Measurements from ENCODE around the gene EXOSC1. TPM values are rescaled to one million over a fixed set of nuclear protein-coding genes. Genes with fewer than 3 reads are reported as not detected.
A peak's percentile ranks its signal among the peaks of the same experiment; 100 is the strongest.
"Not testable (repeated sequence)": the region's sequence is repeated elsewhere in the genome, so short reads cannot be mapped to it uniquely, and the experiment has no call there.

The EXOSC1 gene, protein sequence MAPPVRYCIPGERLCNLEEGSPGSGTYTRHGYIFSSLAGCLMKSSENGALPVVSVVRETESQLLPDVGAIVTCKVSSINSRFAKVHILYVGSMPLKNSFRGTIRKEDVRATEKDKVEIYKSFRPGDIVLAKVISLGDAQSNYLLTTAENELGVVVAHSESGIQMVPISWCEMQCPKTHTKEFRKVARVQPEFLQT
- polyA plus RNA-seq (ENCODE audit: insufficient read length in 4 of 4) = 10 to 100 TPM; 32.4 to 43.0 (median 38.5) TPM

DNA sequence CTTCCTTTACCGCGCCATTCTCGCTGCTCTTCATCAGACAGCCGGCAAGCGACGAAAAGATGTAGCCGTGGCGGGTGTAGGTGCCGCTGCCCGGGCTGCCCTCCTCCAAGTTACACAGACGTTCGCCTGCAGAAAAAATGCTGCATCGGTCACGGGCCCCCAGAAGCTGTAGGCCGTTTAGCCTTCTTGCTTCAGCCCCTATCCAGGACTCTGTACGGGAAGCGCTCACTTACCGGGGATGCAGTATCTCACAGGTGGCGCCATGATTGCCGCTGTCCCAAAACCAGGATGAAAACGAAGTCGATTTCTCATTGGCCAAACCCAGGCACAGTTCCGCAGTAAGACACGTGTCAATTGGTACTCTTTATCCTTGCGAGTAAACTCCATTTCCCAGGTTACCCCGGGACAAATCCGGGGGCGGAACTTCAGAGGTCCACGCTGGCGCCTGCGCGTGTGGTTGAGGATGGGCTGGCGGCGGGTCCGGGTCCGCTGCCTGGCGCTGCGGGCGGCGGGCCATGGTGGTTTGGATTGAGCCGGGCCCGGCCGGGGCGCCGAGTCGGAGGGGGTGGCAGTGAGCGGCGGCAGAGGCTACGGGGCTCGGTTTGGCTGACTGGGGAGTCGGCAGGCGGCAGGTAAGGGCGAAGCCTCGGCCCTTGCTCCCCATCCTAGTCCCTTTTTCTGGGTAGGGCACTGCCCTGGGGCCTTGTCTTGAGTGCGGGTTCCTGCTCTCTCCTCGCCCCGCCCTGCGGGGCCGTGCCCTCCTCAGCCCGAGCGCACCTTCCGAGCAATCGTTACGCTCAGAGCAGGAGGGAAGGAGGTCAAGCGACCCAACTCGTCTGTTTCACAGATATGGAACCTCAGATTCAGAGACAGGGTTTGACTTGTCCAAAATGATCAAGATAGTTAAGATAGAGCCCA lies at the start of gene EXOSC1, which contains the start of gene ZDHHC16:
Gene EXOSC1 (minus strand): TSS at position 285 of the 918 bp plus-strand sequence. CDS start 21 bp downstream, at position 264.
Gene ZDHHC16 (plus strand): TSS at position 454 of the 918 bp plus-strand sequence. CDS start 5,501 bp downstream, outside the sequence.
- DNase-seq (ENCODE audit: low read depth in 4 of 4, low spot score in 2 of 4) = peak; percentile 77 to 93 (median 88)

DNA sequence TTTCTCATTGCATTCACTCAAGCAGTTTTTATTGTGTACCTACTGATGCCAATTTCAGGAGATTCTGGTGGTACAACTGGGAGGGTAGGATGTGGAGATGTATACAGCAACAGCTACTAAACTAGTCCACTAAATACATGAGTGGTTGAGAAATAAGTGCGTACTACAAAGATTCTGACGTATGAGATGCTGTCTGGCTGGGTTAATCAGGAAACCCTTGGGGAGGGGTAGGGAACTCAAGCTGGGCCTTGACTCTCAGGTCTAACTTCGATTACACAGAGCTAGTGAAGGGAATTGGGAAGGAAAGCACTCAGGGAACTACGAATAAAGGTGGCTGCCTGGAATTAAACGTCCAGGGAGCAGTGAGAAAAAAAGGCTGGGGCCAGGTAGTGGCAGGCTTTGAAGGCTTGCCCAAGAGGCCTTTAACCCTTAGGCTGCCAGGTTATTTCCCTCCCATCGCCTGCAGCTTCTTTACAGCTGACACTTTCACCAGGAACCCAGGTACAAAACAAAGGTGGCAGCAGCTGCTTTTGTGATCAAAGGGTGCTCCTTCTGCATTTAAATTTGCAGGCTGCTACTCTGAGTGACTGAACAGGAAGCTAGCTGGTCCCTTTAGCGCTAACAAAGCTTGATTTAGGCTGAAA lies 49.2 kb upstream of the EXOSC1 start:
- DNase-seq (ENCODE audit: low read depth in 4 of 4, low spot score in 2 of 4) = no peak

DNA sequence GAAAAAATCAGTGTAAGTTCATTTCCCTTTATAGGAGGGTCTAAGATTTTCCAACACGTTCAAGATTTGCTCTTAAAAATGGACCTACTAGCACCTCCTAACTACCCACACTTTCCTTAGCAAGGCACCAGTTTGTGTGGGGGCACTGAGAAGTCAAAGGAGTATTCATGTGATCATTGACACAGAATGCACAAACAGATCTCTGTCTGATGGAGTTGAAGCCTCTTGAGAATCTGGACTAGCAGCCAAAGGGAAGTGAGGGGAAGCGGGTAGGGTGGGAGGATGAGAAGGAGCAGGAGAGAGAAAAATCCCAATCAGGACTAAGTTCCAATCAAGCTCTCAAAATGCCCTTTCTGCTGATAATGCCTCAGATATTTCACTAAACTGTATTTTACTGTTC lies 48.3 kb upstream of the EXOSC1 start:
- DNase-seq (ENCODE audit: low read depth in 4 of 4, low spot score in 2 of 4) = no peak

DNA sequence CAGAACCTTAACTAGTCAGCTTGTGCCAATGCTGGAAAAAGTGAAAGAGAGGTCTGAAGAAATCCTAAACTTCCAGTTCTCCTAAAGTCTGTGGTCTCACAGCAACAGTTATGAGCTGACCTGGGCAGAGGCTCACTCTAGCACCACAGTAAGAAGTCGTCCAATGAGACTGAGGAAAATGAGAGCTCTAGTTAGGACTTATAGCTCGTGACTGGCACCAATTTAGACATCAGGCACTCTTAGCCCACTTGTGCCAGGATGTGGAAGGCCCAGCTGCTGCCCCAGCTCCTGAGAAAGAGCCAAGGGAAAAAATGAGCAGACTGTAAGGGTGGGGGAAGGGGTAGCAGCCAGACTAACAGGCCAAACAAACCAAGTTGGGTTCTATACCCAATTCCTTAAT lies 44.8 kb upstream of the EXOSC1 start:
- DNase-seq (ENCODE audit: low read depth in 4 of 4, low spot score in 2 of 4) = no peak

DNA sequence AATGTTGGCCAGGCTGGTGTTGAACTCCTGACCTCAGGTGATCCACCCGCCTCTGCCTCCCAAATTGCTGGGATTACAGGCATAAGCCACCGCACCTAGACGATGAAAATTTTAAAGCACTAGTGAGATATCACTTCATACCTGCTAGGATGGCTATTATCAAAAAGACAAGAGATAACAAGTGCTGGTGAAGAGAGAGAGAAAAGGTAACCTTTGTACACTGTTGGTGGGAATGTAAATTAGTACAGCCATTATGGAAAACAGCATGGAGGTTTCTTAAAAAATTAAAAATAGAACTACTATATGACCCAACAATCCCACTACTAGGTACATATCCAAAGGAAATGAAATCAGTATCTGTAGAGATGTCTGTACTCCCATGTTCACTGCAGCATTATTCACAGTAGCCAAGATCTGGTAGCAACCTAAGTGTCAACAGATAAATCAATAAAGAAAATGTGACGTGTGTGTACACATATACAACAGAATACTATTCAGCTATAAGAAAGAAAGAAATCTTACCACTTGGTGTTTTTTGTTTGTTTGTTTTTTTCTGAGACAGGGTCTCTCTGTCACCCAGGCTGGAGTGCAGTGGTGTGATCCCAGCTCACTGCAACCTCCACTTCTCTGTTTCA lies 40.0 kb upstream of the EXOSC1 start:
- no peak for DNase-seq (ENCODE audit: low read depth in 4 of 4, low spot score in 2 of 4)

DNA sequence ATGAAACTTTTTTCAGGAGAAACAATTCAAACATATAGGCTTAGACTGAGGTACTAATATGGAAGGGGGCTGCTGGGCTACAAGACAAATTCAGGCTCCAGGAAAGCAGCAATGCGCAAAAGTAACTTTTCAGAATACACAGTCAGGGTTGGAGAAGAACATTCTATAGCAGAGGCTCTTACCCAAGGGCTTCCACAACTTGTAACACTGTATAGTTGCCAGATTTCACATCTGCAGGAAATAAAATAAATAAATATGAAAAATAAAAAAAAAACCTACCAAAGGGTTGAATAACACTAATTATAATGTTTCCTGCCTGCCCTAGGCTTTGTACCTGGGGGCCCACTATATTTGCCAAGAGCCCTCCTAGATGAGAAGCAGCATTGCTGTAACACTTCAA lies 38.1 kb upstream of the EXOSC1 start:
- DNase-seq (ENCODE audit: low read depth in 4 of 4, low spot score in 2 of 4) = no peak

DNA sequence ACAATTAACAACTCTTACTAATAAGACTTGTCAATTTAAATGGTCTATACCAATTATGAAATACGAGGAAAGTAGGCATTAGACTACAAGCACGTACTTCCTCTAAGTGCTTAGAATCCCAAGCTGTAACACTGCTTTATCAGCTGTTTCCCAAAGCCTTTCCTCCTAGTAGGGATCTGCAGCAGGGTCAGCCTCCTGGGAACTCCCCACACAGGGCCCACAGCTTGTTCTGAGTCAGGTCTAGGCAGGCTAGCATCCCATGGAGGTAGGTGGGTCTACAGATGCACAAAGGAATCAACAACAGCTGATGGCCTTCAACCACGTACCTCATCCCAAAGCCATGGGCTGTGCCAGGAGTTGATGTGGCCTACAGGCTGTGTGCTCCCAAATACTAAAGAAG lies 37.7 kb upstream of the EXOSC1 start:
- DNase-seq (ENCODE audit: low read depth in 4 of 4, low spot score in 2 of 4) = no peak

DNA sequence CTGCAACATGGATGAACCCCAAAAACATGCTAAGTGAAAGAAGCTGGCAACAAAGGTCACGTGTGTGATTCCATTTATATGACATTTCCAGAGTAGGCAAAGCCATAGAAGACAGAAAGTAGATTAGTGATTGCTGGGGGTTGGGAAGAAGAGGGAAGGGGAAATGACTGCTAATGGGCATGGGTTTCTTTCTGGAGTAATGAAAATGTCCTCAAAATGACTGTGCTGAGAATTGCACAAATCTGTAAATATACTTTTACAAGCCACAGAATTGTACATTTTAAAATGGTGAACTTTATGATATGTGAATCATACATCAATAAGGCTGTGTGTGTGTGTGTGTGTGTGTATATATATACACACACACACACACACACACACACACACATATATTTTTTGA lies 36.6 kb upstream of the EXOSC1 start:
- DNase-seq (ENCODE audit: low read depth in 4 of 4, low spot score in 2 of 4) = no peak

DNA sequence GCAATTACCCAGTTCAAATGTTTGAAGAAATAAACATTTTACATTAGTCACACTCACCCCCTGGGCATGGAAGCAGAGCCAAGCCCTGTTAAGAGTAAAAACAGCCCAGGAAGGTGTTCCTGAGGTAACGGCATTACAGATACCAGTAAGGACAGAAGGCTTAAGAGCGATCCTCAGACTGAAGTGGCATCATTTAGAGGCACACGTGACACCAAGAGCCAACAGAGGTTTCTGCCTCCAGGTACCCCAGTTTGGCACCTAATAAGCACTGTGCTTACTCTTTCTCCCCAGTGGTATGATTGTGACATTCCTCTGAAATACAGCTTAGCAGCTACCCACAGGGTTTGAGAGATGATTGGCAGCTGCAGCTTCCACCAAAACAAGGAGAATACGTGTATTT lies 35.3 kb upstream of the EXOSC1 start:
- DNase-seq (ENCODE audit: low read depth in 4 of 4, low spot score in 2 of 4) = no peak

DNA sequence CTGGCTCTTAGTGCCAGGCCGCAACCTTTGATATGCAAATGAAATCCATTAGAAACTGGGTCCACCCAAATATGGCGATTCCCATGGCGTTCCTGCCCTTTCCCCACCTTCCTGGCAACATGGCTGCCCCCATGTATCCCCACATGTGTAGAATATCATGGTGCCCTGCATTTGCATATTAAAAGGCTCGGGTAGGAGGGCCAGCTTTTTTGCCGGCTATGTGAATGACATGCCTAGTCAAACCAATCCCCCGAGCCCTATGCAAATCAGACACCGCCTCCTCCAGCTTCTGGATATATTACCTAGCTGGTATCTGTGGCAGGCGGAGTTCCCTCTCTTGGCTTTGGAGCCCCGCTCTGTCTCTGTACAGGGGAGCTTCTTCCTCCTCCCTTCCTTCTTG lies 34.1 kb upstream of the EXOSC1 start:
- DNase-seq (ENCODE audit: low read depth in 4 of 4, low spot score in 2 of 4) = no peak

DNA sequence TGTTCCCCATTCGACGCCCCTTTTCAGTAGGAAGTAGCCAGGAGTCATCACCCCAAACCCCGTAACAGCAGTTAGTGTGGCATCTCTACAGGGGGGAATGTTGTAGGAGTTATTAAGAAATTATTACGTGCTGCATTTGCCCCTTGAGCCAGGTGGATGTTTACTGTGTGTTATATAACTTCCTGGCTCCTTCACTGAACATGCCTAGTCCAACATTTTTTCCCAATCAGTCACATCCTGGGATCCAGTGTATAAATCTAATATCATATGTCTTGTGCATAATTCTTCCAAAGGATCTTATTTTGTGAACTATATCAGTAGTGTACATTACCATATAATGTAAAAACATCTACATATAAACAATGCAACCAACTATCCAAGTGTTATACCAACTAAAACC lies 33.6 kb upstream of the EXOSC1 start:
- DNase-seq (ENCODE audit: low read depth in 4 of 4, low spot score in 2 of 4) = not testable (repeated sequence)

DNA sequence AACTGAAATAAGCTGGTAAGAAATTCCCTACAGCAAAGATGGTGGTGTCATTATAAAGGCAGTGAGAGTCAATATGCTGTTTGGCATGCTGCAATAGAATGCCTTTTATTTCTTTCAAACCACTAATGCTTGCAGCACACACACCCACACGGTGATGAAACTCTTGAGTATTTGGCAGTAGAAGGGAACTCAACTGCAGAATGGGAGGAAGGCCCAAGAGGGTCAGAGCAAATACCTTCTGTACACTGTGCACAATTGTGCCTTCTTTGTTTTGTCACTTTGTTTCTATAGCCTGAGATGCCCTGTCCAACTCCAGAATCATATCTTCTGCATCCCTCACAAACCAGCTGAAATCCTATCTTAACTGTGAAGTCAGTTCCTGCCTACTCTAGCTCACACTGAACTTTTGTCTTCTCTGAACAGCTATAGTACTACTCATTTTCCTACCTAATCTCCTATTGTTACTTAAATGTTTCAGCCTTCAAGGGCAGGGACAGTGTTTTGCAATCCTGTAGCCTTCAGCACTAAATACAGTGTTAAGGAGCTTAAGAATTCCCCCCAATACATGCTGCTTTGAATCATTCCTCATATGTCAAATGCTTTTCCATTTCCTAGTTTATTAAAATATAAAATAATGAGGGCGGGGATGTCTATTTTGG lies 30.3 kb upstream of the EXOSC1 start:
- no peak for DNase-seq (ENCODE audit: low read depth in 4 of 4, low spot score in 2 of 4)

DNA sequence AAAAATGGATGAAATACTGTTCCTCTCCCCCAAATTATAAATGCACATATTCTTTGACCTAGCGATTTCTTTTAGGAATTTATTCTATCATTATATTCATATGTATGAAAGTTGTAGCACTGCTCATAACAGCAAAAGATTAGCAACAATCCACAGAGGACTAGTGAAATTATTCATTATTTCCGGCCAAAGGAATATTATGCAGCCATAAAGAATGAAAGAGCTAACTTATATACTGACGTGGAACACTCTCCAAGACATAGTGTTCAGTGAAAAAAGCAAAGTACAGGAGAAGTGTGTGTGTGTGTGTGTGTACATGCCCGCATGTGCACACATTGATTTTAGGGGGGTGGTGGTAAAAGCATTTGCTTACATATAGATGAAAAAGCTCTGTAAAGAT lies 29.1 kb upstream of the EXOSC1 start:
- DNase-seq (ENCODE audit: low read depth in 4 of 4, low spot score in 2 of 4) = no peak

DNA sequence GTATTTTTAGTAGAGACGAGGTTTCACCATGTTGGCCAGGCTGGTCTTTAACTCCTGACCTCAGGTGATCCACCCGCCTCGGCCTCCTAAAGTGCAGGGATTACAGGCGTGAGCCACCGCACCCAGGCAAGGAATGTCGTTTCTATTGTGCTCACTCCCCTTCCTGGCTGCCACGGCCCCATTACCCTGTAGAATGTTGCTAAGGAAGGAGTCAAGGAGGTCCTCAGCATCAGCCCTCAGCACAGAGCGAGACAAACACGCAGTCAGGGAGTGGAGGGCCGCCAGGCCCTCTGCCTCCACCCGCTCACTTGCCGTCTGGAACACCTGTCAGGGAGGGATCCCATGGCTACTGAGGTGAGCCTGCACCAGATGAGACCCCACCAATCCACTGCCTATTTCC lies 23.0 kb upstream of the EXOSC1 start:
- not testable (repeated sequence) for DNase-seq (ENCODE audit: low read depth in 4 of 4, low spot score in 2 of 4)

DNA sequence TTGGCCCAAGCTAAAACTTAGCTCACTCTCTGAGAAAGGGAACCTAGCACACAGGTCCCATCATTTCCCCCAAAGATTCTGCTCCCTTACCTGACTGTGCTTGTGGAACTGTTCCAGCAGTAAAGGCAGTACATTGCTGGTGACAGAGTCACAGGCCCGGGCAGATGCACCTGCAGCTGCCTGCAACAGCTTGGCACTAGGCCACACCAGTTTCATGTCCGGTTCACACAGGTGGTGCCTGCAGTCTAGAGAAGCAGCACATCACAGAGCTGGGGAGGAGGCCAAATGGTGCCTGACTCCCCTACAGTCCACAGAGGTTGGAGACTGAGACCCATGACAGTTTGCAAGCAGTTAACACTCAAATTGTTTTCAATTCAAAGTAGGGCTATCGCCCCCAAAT lies 22.4 kb upstream of the EXOSC1 start:
- no peak for DNase-seq (ENCODE audit: low read depth in 4 of 4, low spot score in 2 of 4)

DNA sequence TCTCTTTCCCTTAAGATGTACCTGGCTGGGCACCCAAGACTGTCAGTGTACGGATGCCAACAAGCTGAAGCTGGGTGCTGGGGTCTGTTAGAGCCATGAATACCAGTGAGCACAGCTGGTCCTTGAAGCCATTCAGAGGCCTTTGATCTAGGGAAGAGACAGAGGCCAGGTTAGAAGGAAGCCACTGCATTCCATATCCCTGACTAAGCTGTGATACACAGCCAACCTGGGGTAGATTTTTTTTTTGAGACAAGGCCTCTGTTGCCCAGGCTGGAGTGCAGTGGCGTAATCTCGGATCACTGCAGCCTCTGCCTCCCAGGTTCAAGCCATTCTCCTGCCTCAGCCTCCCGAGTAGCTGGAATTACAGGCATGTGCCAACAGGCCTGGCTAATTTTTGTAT lies 20.9 kb upstream of the EXOSC1 start:
- DNase-seq (ENCODE audit: low read depth in 4 of 4, low spot score in 2 of 4) = no peak

DNA sequence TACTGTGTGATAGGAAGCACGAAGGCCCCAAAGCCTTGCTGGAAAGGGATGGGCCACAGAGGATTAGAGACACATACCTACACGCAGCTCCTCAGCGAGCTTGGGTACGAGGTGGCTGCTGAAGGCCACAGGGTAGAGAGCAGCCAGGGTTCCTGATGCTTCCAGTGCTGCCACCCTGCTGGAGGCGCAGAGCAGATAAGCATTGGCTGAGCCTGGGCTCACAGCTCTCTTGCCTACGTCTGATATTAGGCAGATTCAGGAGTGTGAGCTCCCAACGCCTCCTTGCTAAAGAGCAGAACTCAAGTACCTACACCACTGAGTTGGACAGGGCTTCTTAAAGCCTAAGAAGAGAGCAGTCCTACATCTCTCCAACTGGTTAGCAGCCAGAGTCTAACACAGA lies 20.2 kb upstream of the EXOSC1 start:
- DNase-seq (ENCODE audit: low read depth in 4 of 4, low spot score in 2 of 4) = no peak

DNA sequence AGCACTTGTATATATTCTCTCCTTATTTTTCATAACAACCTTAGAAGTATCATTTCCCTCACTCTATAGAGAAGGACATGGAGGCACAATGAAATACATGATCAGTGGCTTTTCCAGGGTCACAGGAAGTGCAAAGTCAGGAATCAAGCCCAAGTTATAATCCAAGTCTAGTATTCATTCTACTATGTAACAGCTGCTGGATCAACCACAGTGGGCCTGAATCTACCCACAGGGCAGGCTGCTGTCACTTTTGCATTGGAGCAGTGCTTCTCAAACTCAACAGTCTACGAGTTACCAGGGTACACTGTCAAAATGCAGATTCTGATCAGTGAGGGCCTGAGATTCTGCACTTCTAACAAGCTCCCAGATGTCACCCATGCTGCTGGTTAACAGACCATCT lies 18.4 kb upstream of the EXOSC1 start:
- DNase-seq (ENCODE audit: low read depth in 4 of 4, low spot score in 2 of 4) = no peak

DNA sequence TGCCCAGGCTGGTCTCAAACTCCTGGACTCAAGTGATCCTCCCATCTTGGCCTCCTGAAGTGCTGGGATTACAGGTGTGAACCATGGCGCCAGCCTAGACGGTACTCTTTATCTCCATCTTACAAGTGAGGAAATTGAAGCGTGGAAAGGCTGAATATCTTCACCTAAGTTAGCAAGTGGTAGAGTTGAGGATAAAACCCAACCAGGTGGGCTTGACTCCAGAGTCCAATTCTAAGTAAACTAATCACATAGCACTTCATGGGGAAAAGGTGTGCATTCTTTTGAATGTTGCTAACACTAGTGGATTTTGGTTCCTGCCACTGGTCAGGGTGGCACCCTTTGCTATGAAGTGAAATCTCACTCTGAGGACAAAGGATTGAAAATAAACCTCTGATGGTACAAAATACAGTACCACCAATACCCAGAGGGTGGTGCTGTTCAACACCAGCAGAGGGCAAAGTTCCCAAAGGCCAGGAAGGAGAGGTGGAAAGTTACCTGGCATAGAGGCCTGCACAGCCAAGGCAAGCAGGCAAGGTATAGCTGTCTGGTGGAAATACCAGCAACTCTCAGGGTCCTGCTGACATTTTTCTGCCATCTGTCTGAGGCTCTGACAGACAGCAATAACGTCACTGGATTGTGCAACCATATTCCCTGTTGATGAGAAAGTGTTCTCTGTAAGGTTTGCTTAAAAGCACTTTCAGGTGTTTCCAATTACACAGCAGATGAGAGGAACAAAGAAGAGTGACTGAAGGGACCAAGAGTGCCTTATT lies 17.7 kb upstream of the EXOSC1 start:
- DNase-seq (ENCODE audit: low read depth in 4 of 4, low spot score in 2 of 4) = peak in 2 of 4 donors; percentile 30 to 37

DNA sequence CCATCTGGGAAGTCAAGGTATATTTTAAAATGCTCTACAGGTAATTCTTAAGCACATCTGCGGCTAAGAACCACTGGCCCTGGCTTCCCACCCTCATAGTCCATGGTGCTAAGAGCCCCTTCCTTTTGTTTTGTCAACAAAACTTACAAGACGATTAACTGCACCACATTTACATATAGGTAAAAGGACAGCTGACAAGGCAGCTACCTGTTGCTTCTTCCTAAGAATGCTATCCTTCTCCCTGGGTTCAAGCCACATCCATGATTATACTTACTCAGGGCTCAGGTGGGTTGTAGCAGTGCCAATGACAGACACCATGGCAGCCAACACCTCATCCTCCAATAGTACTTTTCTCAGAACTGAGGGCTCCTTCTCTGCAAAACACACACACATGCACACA lies 16.5 kb upstream of the EXOSC1 start:
- no peak for DNase-seq (ENCODE audit: low read depth in 4 of 4, low spot score in 2 of 4)
